CD4-positive, alpha-beta T cell treated with Interleukin-4 for 4 hours (primary cell): ENCODE data around the gene SLC4A7.
"Not testable (repeated sequence)": the region's sequence is repeated elsewhere in the genome, so short reads cannot be mapped to it uniquely, and the experiment has no call there.

Source experiments
- DNase-seq: peaks from one replicate; pipeline ENCODE4 v3.0.0-alpha.2; 2020

SLC4A7 gene

DNA sequence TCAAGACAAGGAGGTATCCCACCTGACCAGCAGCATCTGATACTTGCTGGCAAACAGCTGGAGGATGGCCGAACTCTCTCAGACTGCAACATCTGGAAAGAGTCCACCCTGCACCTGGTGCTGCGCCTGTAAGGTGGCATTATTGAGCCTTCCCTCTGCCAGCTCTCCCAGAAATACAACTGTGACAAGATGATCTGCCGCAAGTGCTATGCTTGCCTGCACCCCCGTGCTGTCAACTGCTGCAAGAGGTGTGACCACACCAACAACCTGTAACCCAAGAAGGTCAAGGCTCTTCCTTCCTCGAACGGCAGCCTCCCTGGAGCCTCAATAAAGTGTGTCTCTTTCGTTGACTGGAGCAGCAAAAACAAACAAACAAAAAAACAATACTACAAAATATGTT is 2.2 kb upstream of the SLC4A7 start:
- DNase-seq, result no peak

DNA sequence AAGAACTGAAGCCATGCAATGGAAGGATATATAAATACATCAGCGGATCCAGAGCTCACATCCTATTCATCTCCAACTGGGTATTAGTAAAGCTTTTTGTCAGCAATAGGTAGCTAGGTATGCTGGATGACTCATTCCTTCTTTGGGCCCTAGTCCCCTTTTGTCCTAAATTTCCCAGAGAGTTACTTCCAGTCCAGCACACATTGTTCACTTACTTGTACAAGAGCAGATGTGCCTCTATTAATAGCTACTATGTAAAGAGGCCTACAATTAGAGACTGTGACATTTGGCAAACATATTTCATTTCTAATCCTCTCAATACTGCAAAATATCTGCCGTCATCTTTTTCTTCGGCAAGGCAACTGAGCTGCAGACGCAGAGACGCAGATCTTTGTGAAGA is 1.7 kb upstream of the SLC4A7 start:
- no peak for DNase-seq

DNA sequence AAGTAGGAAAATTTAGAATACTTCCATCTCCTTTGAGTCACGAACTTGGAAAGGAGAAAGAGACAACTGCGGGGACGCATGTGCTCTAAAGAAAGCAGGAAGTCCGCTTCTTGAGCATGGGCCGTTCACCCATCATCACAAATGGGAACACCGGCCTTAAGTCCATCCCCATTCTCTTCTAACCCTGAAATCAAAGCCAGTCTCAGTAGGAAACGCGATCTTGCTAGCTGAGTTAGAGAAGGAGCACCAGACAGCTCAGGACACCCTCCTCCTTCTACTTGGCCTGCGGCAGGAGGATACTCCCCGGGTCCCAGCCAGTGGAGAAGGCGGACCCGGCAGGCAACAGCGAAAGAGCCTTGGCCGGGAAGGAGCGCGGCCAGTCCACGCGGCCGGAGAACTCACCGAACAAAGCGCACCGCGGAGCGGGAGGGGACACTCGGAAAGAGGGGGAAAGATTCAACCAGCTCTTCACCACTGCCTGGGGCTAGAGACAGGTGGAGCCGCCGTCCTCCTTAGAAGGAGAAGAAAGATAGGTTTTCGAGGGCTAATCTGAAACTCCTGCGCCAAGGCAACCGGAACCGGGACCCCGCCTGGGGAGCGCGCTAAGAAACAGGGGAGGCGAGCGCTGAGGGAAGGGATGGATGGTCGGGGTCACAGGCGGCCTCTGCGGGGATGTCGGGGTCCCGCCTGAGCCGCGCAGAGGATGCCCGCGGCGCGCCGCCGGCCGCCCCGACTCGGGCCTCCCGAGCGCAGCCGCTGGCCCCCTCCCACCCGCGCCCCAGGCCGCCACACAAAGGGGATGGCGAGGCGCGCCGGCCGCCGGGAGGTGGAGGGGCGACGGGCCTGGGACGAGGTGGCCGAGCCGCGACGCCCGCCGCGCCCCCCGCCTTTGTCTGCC is 818 bp downstream of the SLC4A7 start:
- DNase-seq, result peak; percentile 34

DNA sequence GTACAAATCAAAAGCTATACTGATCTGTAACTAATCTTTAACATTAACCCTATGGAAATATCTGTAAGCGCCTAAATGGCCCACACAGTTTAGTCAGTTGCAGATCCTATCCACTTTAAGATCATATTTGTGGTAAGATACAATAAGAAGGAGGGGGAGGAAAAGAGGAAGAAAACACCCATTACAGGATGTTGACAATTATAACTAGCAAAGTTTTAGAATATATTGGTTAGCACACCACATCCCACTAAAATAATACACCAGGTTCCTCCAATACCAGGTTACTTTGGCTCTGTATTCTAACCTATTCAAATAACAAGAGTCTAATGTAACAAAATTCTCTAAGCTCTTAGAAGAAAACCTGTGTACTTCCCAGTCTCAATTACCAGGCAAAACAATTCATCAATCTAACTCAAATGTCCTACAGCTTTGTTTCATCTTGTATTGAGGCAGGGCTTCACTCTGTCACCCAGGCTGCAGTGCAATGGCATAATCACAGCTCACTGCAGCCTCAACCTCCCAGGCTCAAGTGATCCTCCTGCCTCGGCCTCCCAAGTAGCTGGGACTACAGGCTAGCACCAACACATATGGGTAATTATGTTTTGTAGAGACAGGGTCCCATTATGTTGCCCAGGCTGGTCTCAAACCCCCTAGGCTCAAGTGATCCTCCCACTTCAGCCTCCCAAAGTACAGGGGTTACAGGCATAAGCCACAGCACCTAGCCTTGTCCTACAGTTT is 4.2 kb downstream of the SLC4A7 start:
- DNase-seq, result peak; percentile 51

DNA sequence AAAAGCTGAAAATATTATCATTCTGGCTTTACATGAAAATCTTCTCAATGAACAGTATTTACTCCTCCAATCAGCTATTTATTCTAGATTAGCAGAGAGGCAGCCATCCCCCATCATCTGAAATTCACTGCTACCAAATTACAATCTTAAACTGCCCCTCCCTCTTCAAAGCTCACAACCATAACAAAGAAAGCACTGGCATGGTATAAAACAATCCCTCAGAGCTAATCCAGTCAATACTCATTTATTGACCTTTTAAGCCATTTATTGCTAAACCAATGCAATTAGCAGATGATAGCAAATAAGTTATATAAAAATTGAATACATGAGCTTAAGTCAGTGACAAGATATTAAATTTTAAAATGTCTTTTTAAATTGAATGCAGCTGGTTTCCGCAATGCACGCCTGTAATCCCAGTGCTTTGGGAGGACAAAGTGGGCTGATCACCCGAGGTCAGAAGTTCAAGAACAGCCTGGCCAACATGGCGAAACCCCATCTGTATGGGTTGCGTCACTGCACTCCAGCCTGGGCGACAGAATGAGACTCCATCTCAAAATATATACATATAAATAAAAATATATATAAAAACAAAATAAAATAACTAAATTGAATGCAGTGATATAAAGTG is 12.1 kb downstream of the SLC4A7 start:
- DNase-seq, result no peak

DNA sequence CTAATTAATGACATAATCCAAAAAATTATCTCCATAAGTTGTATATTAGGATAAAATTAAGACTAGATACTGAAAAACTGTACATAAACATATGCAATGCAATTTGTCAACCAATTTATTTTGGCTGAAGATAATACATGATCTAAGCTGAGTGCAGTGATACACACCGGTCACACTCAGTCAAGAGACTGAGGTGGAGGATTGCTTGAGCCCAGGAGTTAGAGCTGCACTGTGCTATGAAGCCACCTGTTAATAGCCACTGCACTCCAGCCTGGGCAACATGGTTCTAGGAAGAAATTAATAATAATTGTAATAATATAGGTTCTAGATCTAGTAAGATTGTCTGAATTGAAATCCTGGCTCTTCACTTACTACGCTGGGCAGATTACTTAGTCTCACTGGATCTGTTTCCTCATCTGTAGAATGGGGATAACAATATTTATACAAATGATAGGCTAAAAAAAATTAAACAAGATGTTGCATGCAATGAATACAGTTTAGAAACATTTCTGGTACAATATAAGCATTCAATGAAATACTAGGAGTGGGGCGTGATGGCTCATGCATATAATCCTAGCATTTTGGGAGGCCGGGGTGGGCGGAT is 15.8 kb downstream of the SLC4A7 start:
- no peak for DNase-seq

DNA sequence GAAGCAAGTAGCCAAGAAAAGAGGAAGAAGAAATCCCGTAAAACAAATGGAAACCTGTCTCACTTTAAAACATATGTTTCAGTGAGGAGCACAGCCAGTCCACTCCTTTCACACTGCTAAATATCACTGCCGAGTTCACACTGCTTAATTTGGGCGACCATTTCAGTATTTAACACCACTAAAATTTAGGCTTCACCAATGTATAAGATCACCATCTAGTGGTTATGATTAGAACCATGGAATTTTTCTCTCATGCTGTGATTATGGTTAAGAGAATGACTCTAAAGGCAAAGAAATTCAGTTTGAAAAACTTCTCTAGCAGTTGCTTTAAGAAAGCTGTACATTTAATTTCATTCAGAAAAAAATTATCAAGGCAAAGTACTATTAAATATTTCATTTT is 16.6 kb downstream of the SLC4A7 start:
- DNase-seq, result peak; percentile 65

DNA sequence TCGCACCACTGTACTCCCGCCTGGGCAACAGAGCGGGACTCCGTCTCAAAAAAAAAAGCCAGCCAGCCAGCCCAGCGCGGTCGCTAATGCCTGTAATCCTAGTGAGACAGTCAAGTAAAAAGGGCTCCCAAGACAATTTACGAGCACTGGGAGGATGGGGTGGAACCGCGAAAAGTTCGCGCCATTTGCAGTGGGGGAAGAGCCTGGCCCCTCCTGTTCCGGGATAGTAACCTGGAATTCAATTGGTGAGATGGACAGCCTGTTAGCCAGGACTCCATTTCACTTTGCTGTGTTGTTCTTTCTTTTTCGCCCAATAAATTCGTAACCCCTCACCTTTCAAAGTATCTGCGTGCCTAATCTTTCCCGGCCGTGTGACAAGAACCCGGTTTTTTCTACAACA is 19.5 kb downstream of the SLC4A7 start:
- DNase-seq, result no peak

DNA sequence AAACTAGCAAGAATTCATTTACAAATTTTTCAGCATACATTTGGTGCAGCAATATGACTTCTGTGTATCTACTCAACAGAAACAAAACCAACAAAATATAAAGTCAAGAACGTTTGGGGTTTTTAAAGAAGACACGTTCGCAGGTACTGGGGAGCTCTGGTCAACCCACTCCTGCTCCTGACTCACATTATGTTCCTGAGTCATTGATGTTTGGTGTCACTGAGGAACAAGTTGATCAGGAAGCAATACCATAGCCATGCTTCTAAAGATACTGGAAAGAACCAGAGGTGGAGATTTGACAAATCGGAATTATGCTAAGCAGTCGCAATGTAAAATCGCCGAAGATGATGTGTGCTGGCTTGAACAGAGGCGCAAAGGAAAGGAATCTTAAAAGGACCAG is 22.0 kb downstream of the SLC4A7 start:
- DNase-seq, result no peak

DNA sequence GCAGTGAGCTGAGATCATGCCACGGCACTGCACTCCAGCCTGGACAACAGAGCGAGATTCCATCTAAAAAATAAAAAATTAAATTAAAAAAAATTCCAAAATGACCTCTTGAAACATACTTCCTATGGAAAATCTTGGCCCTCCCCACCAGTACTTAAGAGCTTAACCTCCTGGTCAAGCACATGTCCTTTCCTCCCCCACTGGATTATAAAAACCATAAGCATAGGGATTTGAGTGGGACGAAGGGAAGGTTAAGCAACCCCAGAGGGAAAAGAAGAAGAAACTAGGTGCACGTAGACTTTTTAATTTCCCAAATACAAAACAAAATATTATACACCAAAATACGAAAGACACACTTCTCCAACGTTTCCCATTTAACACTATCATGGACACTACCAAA is 25.3 kb downstream of the SLC4A7 start:
- no peak for DNase-seq

DNA sequence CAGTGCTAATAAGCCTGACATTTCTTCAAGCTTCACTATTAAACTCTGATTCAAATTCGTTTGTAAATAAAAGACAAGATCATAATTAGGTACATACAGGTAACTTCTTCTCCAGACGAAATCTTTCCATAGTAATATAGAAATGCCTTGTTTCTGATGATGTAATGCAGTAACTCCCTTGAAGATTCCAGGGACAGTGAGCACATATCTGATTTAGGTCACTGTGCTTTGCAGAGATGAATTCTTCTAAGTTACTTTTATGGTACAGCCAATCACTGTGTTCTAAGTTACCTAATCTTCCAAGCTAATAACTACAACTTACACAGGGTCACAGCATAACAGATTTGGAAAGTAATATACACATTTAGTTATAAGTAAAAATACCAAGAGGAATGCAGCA is 27.6 kb downstream of the SLC4A7 start:
- DNase-seq, result no peak

DNA sequence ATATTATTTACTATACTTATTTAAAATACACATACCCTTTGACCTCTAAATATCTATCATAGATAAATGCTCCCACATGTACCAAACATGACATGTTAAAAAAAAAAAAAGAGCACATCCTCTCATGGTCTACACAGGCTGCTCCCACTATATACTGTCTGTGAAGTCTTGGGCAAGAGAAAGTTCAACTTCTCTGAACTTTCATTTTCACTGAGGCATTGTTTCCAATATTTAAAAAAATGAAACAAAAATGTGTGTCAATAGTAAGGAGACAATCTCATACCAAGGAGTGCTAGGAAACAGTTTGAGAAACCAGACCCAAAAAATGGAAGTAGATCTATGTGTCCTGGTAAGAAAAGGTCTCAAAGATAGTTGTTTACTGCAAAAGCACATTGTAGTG is 29.3 kb downstream of the SLC4A7 start:
- DNase-seq, result no peak

DNA sequence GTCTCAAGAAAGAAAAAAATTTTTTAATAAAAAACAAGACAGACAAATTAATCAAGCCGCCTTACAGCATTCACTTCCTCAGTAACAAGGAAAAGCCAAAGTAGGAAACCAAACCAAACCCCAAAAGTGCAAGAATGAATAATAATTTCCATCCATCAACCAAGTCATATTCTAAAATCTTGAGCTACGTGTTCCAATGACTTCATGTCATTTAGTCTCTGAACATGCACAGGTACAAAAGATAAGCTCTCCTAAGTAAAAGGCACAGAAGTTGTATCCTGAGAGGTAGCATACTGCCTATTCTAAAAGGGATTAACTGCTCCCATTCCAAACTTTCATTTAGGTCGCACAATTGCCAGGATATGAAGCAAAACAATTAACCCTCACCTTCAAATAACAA is 29.7 kb downstream of the SLC4A7 start:
- no peak for DNase-seq

DNA sequence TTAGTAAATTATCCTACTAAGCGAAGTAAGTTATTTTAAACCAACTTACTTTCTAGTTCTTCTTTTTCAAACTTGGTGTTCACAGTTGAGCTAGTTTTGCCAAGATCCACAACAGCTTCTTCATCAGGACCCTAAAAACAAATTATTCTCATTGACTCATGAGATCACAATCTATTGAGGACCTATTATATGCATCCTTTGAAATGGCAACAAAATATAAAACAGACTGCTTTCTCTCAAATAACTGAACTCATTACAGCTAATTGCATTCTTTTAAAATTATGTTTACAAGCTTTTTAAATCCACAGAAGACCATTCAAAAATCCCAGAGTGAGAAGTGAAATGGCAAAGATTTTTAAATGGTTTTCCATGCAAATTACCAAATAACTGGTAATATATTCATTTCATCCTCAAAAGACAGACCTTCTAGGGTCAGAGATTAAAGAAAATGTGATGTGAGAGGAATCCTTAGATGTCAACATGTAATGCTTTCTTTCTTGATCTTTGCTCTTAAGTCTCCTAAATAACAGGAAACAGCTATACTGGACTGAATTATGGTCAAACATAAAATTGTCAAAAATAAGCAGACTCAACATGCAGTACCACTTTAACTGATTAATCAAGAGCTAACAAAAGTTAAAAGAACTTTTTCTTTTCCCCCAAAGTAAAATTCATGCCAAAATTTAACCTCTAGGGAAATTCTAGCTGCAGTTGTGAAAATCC is 31.7 kb downstream of the SLC4A7 start:
- no peak for DNase-seq

DNA sequence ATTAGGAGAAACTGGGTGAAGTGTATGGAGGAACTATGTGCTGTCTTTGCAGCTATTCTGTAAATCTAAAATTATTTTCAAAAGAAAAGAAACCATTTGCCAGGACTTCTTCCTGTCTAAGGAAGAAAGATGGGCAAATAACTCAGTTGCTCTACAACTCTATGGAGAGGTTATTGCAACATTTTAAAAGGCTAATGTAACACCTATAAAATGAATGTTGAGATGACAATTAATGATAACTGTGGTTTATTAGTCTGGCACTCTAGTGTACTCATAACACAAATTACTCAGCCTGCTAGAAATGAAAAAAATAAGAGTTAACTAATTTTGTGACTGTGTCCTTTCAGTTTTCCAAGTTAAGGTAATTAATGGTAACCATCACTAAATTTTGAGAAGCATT is 32.3 kb downstream of the SLC4A7 start:
- no peak for DNase-seq

DNA sequence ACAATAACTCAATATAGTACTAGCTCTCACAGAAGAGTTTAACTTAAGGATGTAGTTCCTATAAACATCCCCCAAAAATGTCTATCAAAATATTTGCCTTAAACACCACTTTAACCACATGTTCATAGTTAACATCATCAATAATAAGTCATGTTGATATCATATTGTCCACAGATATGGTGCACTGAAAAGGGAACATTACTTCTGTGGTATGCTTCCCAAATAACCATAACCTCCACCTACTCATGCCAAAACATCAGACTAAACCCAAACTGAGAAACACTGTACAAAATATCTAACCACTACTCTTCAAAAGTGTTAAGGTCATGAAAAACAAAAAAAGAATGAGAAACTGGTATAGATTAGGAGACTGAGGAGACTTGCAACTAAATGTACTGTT is 32.9 kb downstream of the SLC4A7 start:
- no peak for DNase-seq

DNA sequence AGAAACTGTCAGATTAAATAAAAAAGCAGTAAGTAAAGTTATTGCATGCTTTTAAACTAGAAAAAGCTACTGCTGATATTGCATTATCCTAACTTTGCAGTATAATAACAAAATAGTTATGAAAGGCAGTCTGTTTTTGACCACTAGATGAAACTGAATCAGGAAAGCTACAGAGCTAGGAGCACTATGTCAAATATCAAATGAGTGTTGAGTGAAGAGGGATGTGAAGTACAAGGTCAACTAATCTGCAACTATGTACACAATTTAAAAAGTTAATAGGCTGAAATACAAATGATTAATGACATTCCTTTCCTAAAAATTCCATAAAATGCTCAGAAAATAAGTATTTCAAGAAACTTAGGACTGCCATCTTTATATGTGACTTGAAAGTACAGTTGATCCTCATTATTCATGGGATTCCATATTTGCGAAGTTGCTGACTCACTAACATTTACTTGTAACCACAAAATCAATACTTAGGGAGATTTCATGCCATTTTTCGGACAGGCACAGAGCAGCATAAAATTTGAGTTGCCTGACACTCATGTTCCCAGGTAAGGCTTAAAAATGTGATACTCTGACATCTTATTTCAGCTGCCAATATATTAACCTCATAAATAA is 34.5 kb downstream of the SLC4A7 start:
- DNase-seq, result no peak

DNA sequence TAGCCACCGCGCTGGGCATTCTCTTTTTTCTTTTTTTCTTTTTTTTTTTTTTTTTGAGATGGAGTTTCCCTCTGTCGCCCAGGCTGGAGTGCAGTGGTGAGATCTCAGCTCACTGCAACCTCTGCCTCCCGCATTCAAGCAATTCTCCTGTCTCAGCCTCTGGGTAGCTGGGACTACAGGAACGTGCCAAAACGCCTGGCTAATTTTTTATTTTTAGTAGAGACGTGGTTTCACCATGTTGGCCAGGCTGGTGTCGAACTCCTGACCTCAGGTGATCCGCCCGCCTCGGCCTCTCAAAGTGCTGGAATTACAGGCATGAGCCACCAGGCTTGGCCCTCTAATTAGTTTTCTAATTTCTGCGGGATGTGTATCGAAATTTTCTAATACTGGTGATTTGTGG is 41.2 kb downstream of the SLC4A7 start:
- DNase-seq, result not testable (repeated sequence)

DNA sequence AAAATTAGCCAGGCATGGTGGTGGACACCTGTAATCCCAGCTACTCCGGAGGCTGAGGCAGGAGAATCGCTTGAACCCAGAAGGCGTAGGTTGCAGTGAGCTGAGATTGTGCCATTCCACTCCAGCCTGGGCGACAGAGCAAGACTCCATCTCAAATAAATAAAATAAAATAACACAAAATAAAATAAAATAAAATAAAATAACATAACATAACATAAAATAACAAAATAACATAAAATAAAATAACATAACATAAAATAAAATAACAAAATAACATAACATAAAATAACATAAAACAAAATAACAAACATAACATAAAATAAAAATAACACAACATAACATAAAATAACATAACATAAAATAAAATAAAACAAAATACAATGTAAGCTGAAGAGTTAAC is 45.8 kb downstream of the SLC4A7 start:
- not testable (repeated sequence) for DNase-seq

DNA sequence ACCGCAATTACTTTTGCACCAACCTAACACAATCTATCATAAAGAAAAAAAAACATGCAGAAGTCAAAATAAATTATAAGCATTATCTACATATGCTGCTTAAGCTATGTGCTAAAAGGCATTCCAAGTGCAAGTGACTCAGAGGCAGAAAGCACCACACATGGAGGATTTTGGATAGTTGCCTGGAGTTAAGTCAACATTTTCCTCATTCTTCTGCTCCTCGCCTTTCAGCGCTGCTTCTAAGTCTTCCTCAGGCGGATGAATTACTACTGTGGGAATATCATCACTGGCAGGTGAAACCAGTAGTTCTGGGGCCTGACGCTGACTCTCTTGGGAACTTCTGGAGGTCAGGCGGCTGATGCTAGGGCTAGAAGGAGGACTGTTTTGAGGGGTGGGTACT is 53.1 kb downstream of the SLC4A7 start:
- no peak for DNase-seq

DNA sequence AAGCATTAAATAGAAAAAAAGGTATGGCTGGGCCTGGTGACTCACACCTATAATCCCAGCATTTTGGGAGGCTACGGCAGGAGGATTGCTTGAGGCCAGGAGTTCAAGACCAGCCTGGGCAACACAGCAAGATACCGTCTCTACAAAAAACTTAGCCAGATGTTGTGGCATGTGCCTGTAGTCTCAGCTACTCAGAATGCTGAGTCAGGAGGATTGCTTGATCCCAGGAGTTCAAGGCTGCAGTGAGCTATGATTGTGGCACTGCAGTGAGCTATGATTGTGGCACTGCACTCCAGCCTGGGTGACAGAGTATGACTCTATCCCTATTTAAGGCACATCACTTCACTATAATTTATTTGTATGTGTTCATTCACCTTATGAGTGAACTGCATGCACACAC is 54.3 kb downstream of the SLC4A7 start:
- no peak for DNase-seq

DNA sequence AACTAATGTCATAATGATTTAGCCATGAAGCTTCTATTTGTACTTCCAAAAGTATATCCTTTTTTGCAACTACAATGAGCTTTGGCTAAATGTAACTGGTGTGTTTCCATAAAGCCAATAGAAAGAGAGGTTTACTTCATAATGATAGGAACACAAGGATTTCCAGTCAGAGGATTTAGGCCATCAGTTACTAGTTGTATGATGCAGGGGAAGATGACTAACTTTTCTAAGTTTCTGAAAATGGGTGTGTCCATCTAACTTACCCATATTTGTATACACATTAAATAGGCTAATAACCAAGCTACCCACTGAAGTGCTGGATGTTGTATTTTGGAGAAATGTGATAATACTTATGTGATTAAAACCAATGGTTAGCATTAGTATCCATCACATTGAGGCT is 55.7 kb downstream of the SLC4A7 start:
- no peak for DNase-seq
